D721Med (cell line): ENCODE data around the gene CADPS2.
A peak's percentile ranks its signal among the peaks of the same experiment; 100 is the strongest.

Source experiments
- DNase-seq: peaks from one replicate; pipeline ENCODE4 v3.0.0; 2011; ENCODE audit warnings: low spot score; ENCODE audit not compliant: insufficient read length
- FAIRE-seq: peaks from 2 replicates; lab custom pipeline; 2011; peaks lifted over from hg19 to GRCh38; lab: Jason Lieb, UNC
- TF ChIP-seq, protein P1 (sequence below): IDR thresholded peaks from 2 replicates; pipeline ENCODE4 v1.5.1; 2012; ENCODE audit warnings: mild to moderate bottlenecking, control low read depth; ENCODE audit not compliant: insufficient read depth; ENCODE audit errors: missing control alignments

CADPS2 gene

GRCh38 chr7:122364761-122365280 lies 521.4 kb downstream of the CADPS2 start:
- FAIRE-seq = no peak
- no peak for DNase-seq
- TF ChIP-seq, protein P1, sequence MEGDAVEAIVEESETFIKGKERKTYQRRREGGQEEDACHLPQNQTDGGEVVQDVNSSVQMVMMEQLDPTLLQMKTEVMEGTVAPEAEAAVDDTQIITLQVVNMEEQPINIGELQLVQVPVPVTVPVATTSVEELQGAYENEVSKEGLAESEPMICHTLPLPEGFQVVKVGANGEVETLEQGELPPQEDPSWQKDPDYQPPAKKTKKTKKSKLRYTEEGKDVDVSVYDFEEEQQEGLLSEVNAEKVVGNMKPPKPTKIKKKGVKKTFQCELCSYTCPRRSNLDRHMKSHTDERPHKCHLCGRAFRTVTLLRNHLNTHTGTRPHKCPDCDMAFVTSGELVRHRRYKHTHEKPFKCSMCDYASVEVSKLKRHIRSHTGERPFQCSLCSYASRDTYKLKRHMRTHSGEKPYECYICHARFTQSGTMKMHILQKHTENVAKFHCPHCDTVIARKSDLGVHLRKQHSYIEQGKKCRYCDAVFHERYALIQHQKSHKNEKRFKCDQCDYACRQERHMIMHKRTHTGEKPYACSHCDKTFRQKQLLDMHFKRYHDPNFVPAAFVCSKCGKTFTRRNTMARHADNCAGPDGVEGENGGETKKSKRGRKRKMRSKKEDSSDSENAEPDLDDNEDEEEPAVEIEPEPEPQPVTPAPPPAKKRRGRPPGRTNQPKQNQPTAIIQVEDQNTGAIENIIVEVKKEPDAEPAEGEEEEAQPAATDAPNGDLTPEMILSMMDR = no peak

DNA sequence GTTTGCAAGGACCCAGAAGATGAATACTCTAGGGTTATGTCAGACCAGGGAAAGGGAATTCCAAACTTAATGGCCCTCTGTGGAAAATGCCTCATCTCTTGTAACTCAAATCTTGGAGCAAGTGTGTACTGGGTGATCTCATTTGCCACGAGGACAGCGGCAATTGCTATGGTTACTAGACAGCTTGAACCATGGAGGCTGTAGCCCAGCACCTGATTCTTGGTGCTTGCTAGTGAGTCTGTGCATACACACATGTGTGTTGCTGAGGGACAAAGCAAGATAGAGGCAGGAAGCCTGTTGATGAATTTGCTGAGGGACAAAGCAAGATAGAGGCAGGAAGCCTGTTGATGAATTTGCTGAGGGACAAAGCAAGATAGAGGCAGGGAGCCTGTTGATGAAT lies 523.1 kb downstream of the CADPS2 start:
- DNase-seq (no peak), FAIRE-seq (no peak)
- TF ChIP-seq, protein P1 = no peak

DNA sequence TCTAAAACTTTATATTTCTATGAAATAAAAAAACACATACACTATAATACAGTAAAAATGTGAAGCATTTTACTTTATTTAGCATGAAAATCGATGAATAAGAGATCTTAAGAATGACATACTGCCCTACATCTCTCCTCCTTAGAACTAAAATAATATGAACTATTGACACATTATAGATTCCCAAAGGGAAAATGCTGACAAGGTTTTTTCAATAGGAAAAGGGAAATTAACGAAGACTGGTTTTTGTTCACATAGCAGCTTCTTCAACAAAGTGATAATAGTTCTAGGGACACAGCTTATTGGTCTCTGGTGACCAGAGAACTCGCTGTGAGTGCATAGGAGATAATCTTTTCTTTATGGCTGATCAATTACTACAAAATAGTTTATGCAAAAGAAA lies 523.8 kb downstream of the CADPS2 start:
- TF ChIP-seq, protein P1 = no peak

GRCh38 chr7:122354656-122355055 lies 531.6 kb downstream of the CADPS2 start:
- no peak for FAIRE-seq
- no peak for DNase-seq
- TF ChIP-seq, protein P1 = no peak

More for the DNA sequence above, 523.8 kb downstream of the CADPS2 start:
- DNase-seq = no peak
- no peak for FAIRE-seq

DNA sequence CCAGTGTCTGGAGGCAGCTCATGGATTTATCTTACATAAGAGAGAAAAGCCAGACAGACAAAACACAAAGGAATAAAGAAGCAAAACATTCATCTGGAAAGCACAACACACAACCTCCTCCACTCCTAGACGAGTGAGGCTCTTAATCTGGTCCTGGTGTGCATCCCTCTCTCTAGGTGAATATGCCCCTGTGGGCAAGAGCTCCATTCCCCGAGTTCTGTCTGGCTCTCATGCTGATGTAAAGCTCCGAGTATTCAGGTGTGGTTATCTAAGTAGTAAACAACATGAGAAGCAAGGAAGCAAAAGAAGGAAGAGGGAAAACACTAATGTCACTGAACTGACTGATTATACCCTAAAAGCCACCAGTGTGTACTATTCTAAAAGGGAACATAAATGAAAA lies 533.8 kb downstream of the CADPS2 start:
- FAIRE-seq (no peak), DNase-seq (no peak)
- TF ChIP-seq, protein P1 = no peak

- DNase-seq = no peak
- no peak for FAIRE-seq
- TF ChIP-seq, protein P1 = peak; percentile 5
Measured at GRCh38 chr7:122350701-122351100, 535.6 kb downstream of the CADPS2 start.

GRCh38 chr7:122344303-122344620 lies 542.0 kb downstream of the CADPS2 start:
- DNase-seq (no peak), FAIRE-seq (no peak)
- TF ChIP-seq, protein P1 = no peak
